HG03442 (cell line): ENCODE results near the gene RAD18.
A peak's percentile ranks its signal among the peaks of the same experiment; 100 is the strongest.

Experiments
- ATAC-seq: cut with Tn5 transposase; IDR thresholded peaks from one replicate; pipeline ENCODE4 v1.9.1; 2021; ENCODE audit warnings: mild to moderate bottlenecking, moderate library complexity; ENCODE audit not compliant: unreplicated experiment

Gene RAD18

DNA sequence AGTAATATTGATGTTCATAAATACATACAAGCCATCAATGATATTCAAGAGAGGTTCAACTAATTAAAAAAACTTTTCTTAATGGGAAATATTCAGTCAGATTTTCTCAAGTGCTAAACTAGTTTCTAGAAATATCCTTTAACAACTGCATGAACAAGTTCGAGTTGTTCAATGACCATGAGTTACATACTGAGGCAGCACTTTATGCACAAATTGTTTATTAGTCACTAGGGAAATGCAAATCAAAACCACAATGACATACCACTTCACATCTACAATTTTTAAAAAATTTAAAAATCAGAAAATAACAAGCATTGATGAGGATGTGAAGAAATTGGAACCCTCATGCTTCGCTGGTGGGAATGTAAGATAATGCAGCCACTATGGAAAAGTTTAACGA is 62.4 kb downstream of the RAD18 start:
- no peak for ATAC-seq

- ATAC-seq = no peak
Observed at GRCh38 chr3:8899876-8900460, 63.3 kb downstream of the RAD18 start.

GRCh38 chr3:8895829-8896228 is 67.4 kb downstream of the RAD18 start:
- ATAC-seq = no peak

GRCh38 chr3:8893001-8893400 is 70.3 kb downstream of the RAD18 start:
- ATAC-seq = no peak

GRCh38 chr3:8891774-8892173 is 71.5 kb downstream of the RAD18 start:
- ATAC-seq = no peak

DNA sequence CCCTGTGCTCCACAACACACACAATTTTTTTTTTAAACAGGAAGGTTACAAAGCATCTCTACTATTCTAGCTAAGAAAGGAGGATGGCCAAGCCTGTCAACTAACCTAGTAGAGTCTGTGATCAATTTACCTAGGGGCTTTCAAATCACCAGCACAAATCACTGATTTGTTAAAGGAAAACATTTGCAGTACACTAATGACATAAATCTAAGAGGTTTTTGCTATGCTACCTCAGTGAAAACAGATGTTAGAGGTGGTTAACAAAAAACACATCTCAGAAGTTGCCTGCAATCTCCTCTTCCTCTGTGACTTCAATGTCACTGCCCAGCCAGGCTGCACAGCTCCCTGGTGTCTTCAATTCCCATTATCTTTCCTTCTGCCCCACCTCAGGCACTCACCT is 72.0 kb downstream of the RAD18 start:
- ATAC-seq = no peak

DNA sequence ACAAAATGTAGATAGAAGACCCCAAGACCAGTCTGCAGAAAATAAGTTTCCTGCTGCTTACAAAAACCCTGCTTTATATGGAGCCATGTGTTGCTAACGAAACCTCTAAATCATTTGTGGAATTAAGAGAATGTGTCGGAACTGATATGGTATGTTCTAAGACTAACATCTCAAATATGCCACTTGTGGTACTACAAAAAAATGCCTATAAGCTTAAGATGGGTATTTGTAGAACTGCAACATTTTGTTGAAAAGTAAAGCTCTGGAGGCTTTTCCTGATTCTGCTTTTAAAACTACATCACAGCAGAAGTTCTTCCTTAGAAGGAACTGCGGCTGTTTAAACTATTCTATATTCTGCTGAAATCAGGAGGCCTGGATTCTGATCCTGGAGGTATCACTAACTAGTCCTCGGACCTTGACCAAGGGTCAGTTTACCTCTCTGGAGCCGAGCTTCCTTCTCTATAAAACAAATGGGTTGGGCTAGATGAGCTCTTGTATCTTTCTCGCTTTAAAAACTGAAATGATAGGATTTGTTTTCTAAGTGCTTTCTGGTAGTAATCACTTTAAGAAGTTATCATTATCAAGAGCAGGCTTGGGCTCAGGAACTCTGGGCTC is 74.9 kb downstream of the RAD18 start:
- ATAC-seq = no peak

- no peak for ATAC-seq
Observed at GRCh38 chr3:8887435-8888300, 75.6 kb downstream of the RAD18 start.

- no peak for ATAC-seq
Observed at GRCh38 chr3:8886546-8886945, 76.7 kb downstream of the RAD18 start.

GRCh38 chr3:8885536-8886316 is 77.5 kb downstream of the RAD18 start:
- no peak for ATAC-seq

GRCh38 chr3:8884630-8885290 is 78.5 kb downstream of the RAD18 start:
- no peak for ATAC-seq

DNA sequence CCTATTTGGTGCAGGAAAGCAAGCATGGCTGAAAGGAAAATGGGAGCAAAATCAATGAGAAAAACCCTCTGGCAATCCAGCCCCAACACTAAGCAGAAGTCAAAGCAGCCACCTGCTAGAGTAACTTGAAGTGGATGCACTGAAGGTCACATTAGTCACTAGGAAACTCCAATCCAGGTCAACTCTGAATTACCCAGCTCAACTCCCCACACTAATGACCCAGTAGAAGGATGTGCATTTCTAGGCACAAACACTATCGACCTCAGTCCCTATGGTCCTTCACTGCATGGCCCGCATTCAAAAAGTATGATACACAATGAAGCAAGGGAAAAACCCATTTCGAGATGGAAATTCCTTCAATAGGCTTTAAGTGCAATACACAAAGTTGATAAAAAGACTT is 80.6 kb downstream of the RAD18 start:
- ATAC-seq = peak; percentile 25

GRCh38 chr3:8882171-8882593 is 81.1 kb downstream of the RAD18 start:
- peak; percentile 49 for ATAC-seq

- ATAC-seq = no peak
Observed at GRCh38 chr3:8879347-8879944, 83.8 kb downstream of the RAD18 start.

- no peak for ATAC-seq
Observed at GRCh38 chr3:8875836-8876235, 87.4 kb downstream of the RAD18 start.

GRCh38 chr3:8873740-8874139 is 89.5 kb downstream of the RAD18 start:
- ATAC-seq = no peak

DNA sequence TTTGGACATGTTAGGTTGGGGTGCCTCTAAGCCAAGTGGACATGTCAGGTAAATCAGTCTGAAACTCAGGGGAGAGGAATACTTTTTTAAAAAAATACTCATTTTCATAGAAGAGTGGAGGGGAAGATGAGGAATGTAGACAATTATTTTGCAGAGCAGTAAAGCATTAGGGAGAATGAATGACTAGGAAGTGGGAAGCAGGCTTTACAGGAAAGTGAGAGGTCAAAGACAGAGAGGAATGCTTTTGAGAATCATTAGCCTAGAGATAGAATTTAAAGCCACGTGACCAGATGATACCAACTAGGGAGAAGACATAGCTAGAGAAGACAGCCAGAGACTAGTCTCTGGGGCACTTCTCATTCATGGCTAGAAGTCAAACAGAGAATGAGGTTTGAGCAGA is 91.0 kb downstream of the RAD18 start:
- no peak for ATAC-seq

- ATAC-seq = no peak
Observed at GRCh38 chr3:8871306-8871705, 92.0 kb downstream of the RAD18 start.

GRCh38 chr3:8870134-8870533 is 93.1 kb downstream of the RAD18 start:
- ATAC-seq = no peak

DNA sequence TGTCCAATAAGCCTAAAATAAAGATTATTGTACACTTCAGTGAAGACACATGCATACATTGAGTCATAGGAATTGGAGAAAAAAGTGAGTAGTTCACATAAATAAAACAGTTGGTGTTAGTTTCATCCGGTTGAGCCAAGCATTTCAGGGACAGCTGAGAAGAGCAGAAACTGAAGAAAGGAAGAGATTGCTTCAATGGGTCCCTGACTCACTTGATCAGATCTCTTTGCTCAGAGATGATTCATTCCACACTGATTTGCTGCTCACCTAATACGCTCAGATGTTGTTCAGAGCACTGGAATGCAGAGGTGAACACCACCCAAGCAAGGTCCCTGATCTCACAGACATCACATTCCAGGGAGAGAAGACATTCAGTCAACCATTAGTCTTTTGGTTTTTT is 93.7 kb downstream of the RAD18 start:
- no peak for ATAC-seq
